ENCODE results near the gene KRTAP5-5. TPM values are rescaled to one million over a fixed set of nuclear protein-coding genes. Genes with fewer than 3 reads are reported as not detected.
"Not testable (repeated sequence)": the region's sequence is repeated elsewhere in the genome, so short reads cannot be mapped to it uniquely, and the experiment has no call there.

Gene KRTAP5-5
- polyA plus RNA-seq, 10 donors = not detected

- not testable (repeated sequence) for DNase-seq
Observed at GRCh38 chr11:1607156-1607845, 22.3 kb upstream of the KRTAP5-5 start.

- DNase-seq = not testable (repeated sequence)
Observed at GRCh38 chr11:1607901-1608300, 21.7 kb upstream of the KRTAP5-5 start.

- no peak for DNase-seq
Observed at GRCh38 chr11:1608363-1608762, 21.2 kb upstream of the KRTAP5-5 start, which contains the start of gene KRTAP5-3. Gene KRTAP5-3, minus strand, starts transcription at chr11:1608463. Its CDS starts 78 bp downstream, at chr11:1608385.

- no peak for DNase-seq
Observed at GRCh38 chr11:1618231-1618630, 11.3 kb upstream of the KRTAP5-5 start.

- DNase-seq = no peak
Observed at GRCh38 chr11:1619449-1619848, 10.1 kb upstream of the KRTAP5-5 start.

- DNase-seq = no peak
Observed at GRCh38 chr11:1622086-1622485, 7.5 kb upstream of the KRTAP5-5 start, which contains the start of gene KRTAP5-4. Gene KRTAP5-4, minus strand, starts transcription at chr11:1622138. Its CDS starts 45 bp downstream, at chr11:1622093.

GRCh38 chr11:1623716-1624115 lies 5.9 kb upstream of the KRTAP5-5 start:
- no peak for DNase-seq

- no peak for DNase-seq
Observed at GRCh38 chr11:1624621-1625020, 5.0 kb upstream of the KRTAP5-5 start.

- DNase-seq = no peak
Observed at GRCh38 chr11:1625541-1625940, 4.0 kb upstream of the KRTAP5-5 start.

GRCh38 chr11:1628506-1629325 lies 859 bp upstream of the KRTAP5-5 start:
- DNase-seq = peak in 2 of 3 donors; percentile 47 to 69

GRCh38 chr11:1630271-1630670 lies 696 bp downstream of the KRTAP5-5 start:
- DNase-seq = peak in 2 of 3 donors; percentile 21 to 35

GRCh38 chr11:1631066-1631568 lies 1.5 kb downstream of the KRTAP5-5 start:
- DNase-seq = no peak

- no peak for DNase-seq
Observed at GRCh38 chr11:1632053-1632714, 2.6 kb downstream of the KRTAP5-5 start.

- DNase-seq = no peak
Observed at GRCh38 chr11:1633864-1634263, 4.3 kb downstream of the KRTAP5-5 start.

- DNase-seq = no peak
Observed at GRCh38 chr11:1636291-1636950, 6.8 kb downstream of the KRTAP5-5 start.

GRCh38 chr11:1637628-1638027 lies 8.1 kb downstream of the KRTAP5-5 start:
- no peak for DNase-seq

- DNase-seq = no peak
Observed at GRCh38 chr11:1638344-1638743, 8.8 kb downstream of the KRTAP5-5 start.

GRCh38 chr11:1639102-1639620 lies 9.6 kb downstream of the KRTAP5-5 start:
- DNase-seq = peak in 2 of 3 donors; percentile 22 to 45

- DNase-seq = no peak
Observed at GRCh38 chr11:1639666-1640065, 10.1 kb downstream of the KRTAP5-5 start.

- DNase-seq = peak in 2 of 3 donors; percentile 28 to 41
Observed at GRCh38 chr11:1640076-1640946, 10.7 kb downstream of the KRTAP5-5 start.
